GM12878 (cell line): ENCODE results near the gene ZNF80. TPM values are rescaled to one million over a fixed set of nuclear protein-coding genes. Genes with fewer than 3 reads are reported as not detected.

Experiments used
- ATAC-seq: fragments of 200-7000 bp; cut with Tn5 transposase; 3 replicates; pipeline ENCODE4 v1.9.1; 2020; ENCODE audit warnings: mild to moderate bottlenecking, moderate library complexity
- BruUV-seq: library from RNA; stranded (reverse); fragments of 400-500 nt; replicated peaks from 2 replicates; lab custom pipeline; 2021; lab: Mats Ljungman, UMichigan
- CTCF ChIA-PET: fragments of 300-600 bp; sonication (Branson Sonifier 250); formaldehyde crosslinking; extraction: SDS; loops from one replicate; lab custom pipeline; 2021; ENCODE audit warnings: inconsistent platforms; lab: Yijun Ruan, JAX
- POLR2A ChIA-PET: fragments of 350-600 bp; formaldehyde crosslinking; extraction: SDS; loops from one replicate; lab custom pipeline; 2021; ENCODE audit warnings: inconsistent platforms; lab: Charles Lee
- RAD21 ChIA-PET: fragments of 300-600 bp; sonication (Branson Sonifier 250); formaldehyde crosslinking; loops from one replicate; lab custom pipeline; 2023; ENCODE audit warnings: antibody characterized with exemption; ENCODE audit not compliant: unreplicated experiment; lab: Charles Lee
- SMC1A ChIA-PET: fragments of 300-600 bp; sonication (Branson Sonifier 250); formaldehyde crosslinking; loops from one replicate; lab custom pipeline; 2023; ENCODE audit not compliant: unreplicated experiment, uncharacterized antibody; lab: Charles Lee
- DNase-seq: peaks from one replicate; pipeline ENCODE4 v3.0.0-alpha.2; 2011; ENCODE audit warnings: low read depth, low spot score
- FAIRE-seq: peaks from 3 replicates; lab custom pipeline; 2011; peaks lifted over from hg19 to GRCh38; lab: Jason Lieb, UNC
- H2AFZ ChIP-seq: 2 replicates; pipeline ENCODE4 v1.6.0; 2011; ENCODE audit warnings: low read depth, low read length, control low read depth; ENCODE audit not compliant: control insufficient read depth
- H3K27ac ChIP-seq: 2 replicates; pipeline ENCODE4 v1.5.1; 2011; ENCODE audit warnings: control low read depth; ENCODE audit not compliant: control insufficient read depth, insufficient read depth
- H3K27me3 ChIP-seq, 2 experiments: replicated peaks in 1 of 2; 2 replicates each; pipeline versions ENCODE4 v1.6.0 to v1.6.1; 2011; ENCODE audit warnings: low read length in 1 of 2; ENCODE audit not compliant: control insufficient read depth in 2 of 2, insufficient read depth in 2 of 2
- H3K36me3 ChIP-seq, 2 experiments: 2 replicates each; pipeline ENCODE4 v1.5.1; 2011; ENCODE audit warnings: low read length in 1 of 2; ENCODE audit not compliant: control insufficient read depth in 2 of 2, insufficient read depth in 2 of 2
- H3K4me1 ChIP-seq: 2 replicates; pipeline ENCODE4 v1.6.1; 2011; ENCODE audit warnings: mild to moderate bottlenecking, low read length, moderate library complexity, mixed read lengths; ENCODE audit not compliant: control insufficient read depth, insufficient read depth
- H3K4me2 ChIP-seq: 2 replicates; pipeline ENCODE4 v1.6.0; 2011; ENCODE audit warnings: control low read depth; ENCODE audit not compliant: control insufficient read depth, insufficient read depth
- H3K4me3 ChIP-seq: fragments of 200-600 bp; sonication (generic); 2 replicates; pipeline ENCODE4 v1.5.1; 2016
- H3K79me2 ChIP-seq: 2 replicates; pipeline ENCODE4 v1.6.0; 2011; ENCODE audit warnings: low read length; ENCODE audit not compliant: control insufficient read depth, insufficient read depth
- H3K9ac ChIP-seq: 2 replicates; pipeline ENCODE4 v1.8.0; 2011; ENCODE audit warnings: low read length, control low read depth, mixed read lengths; ENCODE audit not compliant: control insufficient read depth, insufficient read depth
- H3K9me3 ChIP-seq: replicated peaks from 3 replicates; pipeline ENCODE4 v1.5.1; 2011; ENCODE audit warnings: mild to moderate bottlenecking, low read length; ENCODE audit not compliant: control insufficient read depth, insufficient read depth
- H4K20me1 ChIP-seq: 2 replicates; pipeline ENCODE4 v1.6.0; 2011; ENCODE audit not compliant: control insufficient read depth, insufficient read depth
- BACH1 ChIP-seq: fragments of 450-650 bp; IDR thresholded peaks from 2 replicates; pipeline ENCODE4 v1.6.1; 2017; ENCODE audit warnings: mild to moderate bottlenecking, borderline replicate concordance
- ESRRA ChIP-seq: IDR thresholded peaks from 2 replicates; pipeline ENCODE4 v1.6.1; 2012; ENCODE audit warnings: mild to moderate bottlenecking, low read length, improper control_type of control experiment
- JUND ChIP-seq: IDR thresholded peaks from 2 replicates; pipeline ENCODE4 v1.6.1; 2012; ENCODE audit warnings: low read depth, mild to moderate bottlenecking, low read length, improper control_type of control experiment, moderate library complexity
- PML ChIP-seq: IDR thresholded peaks from 2 replicates; pipeline ENCODE4 v1.6.1; 2012; ENCODE audit warnings: low read length, inconsistent platforms
- POLR2AphosphoS5 ChIP-seq: IDR thresholded peaks from 2 replicates; pipeline ENCODE4 v1.6.1; 2011; ENCODE audit warnings: mild to moderate bottlenecking, low read length, inconsistent platforms
- SMARCA5 ChIP-seq: fragments of 450-650 bp; IDR thresholded peaks from 2 replicates; pipeline ENCODE4 v1.6.1; 2017; ENCODE audit warnings: mild to moderate bottlenecking
- SPI1 ChIP-seq: IDR thresholded peaks from 2 replicates; pipeline ENCODE4 v1.6.1; 2011; ENCODE audit warnings: low read depth, mild to moderate bottlenecking, low read length, moderate library complexity, borderline replicate concordance; ENCODE audit not compliant: insufficient read depth
- SREBF1 ChIP-seq: IDR thresholded peaks from 2 replicates; pipeline ENCODE4 v1.6.1; 2012; ENCODE audit warnings: mild to moderate bottlenecking, low read length
- TARDBP ChIP-seq: IDR thresholded peaks from 2 replicates; pipeline ENCODE4 v1.6.1; 2016; ENCODE audit warnings: borderline replicate concordance
- USF1 ChIP-seq: IDR thresholded peaks from 2 replicates; pipeline ENCODE4 v1.6.1; 2011; ENCODE audit warnings: borderline replicate concordance, low read depth, mild to moderate bottlenecking, moderate library complexity, mixed read lengths, low read length; ENCODE audit not compliant: insufficient read depth; ENCODE audit errors: extremely low read length
- WGBS: methylation state at CpG from one replicate; pipeline ENCODE4 v1.1.6; 2016; ENCODE audit warnings: low lambda C conversion rate; ENCODE audit not compliant: insufficient replicate concordance, insufficient coverage; ENCODE audit errors: missing lambda C conversion rate; 5-methylcytosine and 5-hydroxymethylcytosine counted together
- in situ Hi-C: fragments of 300-500 bp; cut with MboI; formaldehyde crosslinking; loops from 9 replicates; pipeline ENCODE4 v1.14.3; 2018; ENCODE audit warnings: mixed read lengths
- intact Hi-C: fragments of 100-400 bp; cut with micrococcal nuclease; formaldehyde crosslinking; loops from one replicate; pipeline ENCODE4 v1.14.2; 2022; ENCODE audit not compliant: unreplicated experiment
- polyA plus RNA-seq, 11 experiments: library from polyadenylated mRNA; depleted of rRNA in 4 of 11; unstranded in 6 of 11; stranded (reverse) in 5 of 11; fragments of >200 nt; fragmentation: Nextera tagmentation in 4 of 11; fragmentation: Illumina TruSeq in 1 of 11; extraction: Ambion mirVana in 4 of 11; extraction: Trizol in 1 of 11; gene quantifications; 1 replicate in 1 of 11; 2 replicates in 10 of 11; pipeline versions ENCODE4 v1.2.1 to v1.2.3, GENCODE V29; 2011 to 2016; ENCODE audit warnings: inconsistent platforms in 2 of 11, missing spikeins in 2 of 11, low read depth in 1 of 11
- total RNA-seq, 4 experiments: library from RNA; depleted of rRNA in 3 of 4; stranded (reverse); fragments of >200 nt in 3 of 4; fragmentation: Illumina TruSeq in 1 of 4; extraction: Trizol in 1 of 4; gene quantifications; 2 replicates each; pipeline versions ENCODE4 v1.2.1 to v1.2.3, GENCODE V29; 2013 to 2021
- TF ChIP-seq, protein P1 (sequence below): IDR thresholded peaks from 2 replicates; pipeline ENCODE4 v1.6.1; 2011; ENCODE audit warnings: borderline replicate concordance, low read depth, mild to moderate bottlenecking, moderate library complexity, low read length; ENCODE audit not compliant: insufficient read depth, poor library complexity, severe bottlenecking
- TF ChIP-seq, protein P2 (sequence below): fragments of 450-650 bp; IDR thresholded peaks from 2 replicates; pipeline ENCODE4 v1.6.1; 2016; ENCODE audit warnings: mild to moderate bottlenecking

Gene ZNF80
- total and polyA plus RNA-seq, 10 of the 15 experiments (the other 5 are each of a cell fraction or from before 2014, with no cell fraction given) = not detected

DNA sequence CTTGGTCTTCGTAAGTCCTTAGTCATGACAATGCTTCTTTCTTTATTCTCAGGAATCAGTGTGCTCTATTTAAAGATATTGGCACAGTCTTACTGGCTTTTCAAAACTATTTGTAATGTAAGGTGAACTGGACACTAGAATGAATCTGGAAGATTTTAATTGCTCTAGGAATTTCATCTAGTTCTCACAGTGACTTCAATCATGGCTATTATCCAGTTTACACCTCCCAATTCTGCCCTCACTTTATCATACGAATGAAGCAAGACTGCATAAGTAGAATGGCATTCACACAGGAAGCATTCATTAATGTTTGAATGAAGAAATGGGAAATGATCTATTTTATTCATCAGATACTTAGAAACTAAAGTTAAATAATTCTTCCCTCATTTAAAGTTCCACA lies 31.8 kb downstream of the ZNF80 start:
- no peak overlapping the region for H3K9ac ChIP-seq
- no peaks in the 10 kb centered on the region for H3K9me3 ChIP-seq
- peaks cover 6% of the 10 kb centered on the region for H3K4me1 ChIP-seq
- H3K79me2 ChIP-seq = no peaks in the 10 kb centered on the region
- intact Hi-C loops (no loop called here), in situ Hi-C loops (no loop called here)
- ChIA-PET POLR2A (no interaction called here), RAD21 (no interaction called here), SMC1A (interaction anchor here (0.7 to 2.7 kb wide), 3 partner anchors 11 to 43 kb away, joined by 3 to 9 read pairs (median 3); no protein-coding TSS in a partner anchor), CTCF (interaction anchor here (1.1 to 1.7 kb wide), 3 partner anchors 9 to 213 kb away, joined by 3 to 5 read pairs (median 3); no protein-coding TSS in a partner anchor)
- no peaks in the 10 kb centered on the region; a peak in 2 of 4 replicates for H3K27me3 ChIP-seq
- DNase-seq (no peak), FAIRE-seq (no peak), ATAC-seq (no peak)
- no peak overlapping the region for H3K4me2 ChIP-seq
- H3K4me3 ChIP-seq = no peak overlapping the region
- no peak overlapping the region for H3K27ac ChIP-seq
- no peaks in the 10 kb centered on the region for H4K20me1 ChIP-seq
- 23% methylated on average over 2 of the region's 2 CpGs for WGBS
- H2AFZ ChIP-seq = no peak overlapping the region
- BruUV-seq = no TSS peak
- no peaks in the 10 kb centered on the region for H3K36me3 ChIP-seq
- no peak for TF ChIP-seq BACH1
- TF ChIP-seq POLR2AphosphoS5 = no peak
- TF ChIP-seq TARDBP = no peak
- no peak for TF ChIP-seq SREBF1
- no peak for TF ChIP-seq ESRRA

DNA sequence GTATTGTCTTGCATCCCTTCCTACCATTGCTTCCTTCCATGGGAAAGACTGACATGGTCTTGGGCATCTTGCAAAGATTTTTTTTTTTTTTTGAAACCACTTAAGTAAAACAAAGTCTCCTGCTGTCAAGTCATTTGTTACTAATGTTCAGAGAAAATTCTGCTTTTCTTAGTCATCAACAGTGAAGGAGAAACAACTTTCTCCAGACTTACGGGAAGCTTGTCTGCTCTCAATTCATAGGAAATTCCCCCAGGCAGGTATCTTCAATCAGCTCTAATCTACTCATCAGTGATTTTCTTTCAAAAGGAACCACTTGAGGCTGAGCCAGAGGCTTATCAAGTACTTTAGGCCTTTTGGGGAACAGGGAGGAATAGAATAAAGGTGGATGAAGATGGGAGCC lies 42.6 kb downstream of the ZNF80 start:
- ChIA-PET RAD21 (no interaction called here), CTCF (interaction anchor here (1.6 kb wide), 1 partner anchor 54 kb away, joined by 4 read pairs; no protein-coding TSS in a partner anchor), SMC1A (interaction anchor here (1.1 to 3.0 kb wide), 3 partner anchors 11 to 271 kb away, joined by 3 to 9 read pairs (median 4); no protein-coding TSS in a partner anchor), POLR2A (no interaction called here)
- 95% methylated on average over 1 of the region's 1 CpG for WGBS
- DNase-seq (no peak), ATAC-seq (no peak), FAIRE-seq (no peak)
- in situ Hi-C loops (no loop called here), intact Hi-C loops (no loop called here)
- Histone ChIP-seq H3K9me3 (no peaks in the 10 kb centered on the region), H3K4me3 (no peak overlapping the region), H4K20me1 (no peaks in the 10 kb centered on the region), H3K4me1 (no peaks in the 10 kb centered on the region), H3K79me2 (no peaks in the 10 kb centered on the region), H2AFZ (no peak overlapping the region), H3K9ac (no peak overlapping the region), H3K27me3 (peaks cover 0 to 2% of the 10 kb centered on the region in 2 experiments; a peak in 2 of 4 replicates), H3K4me2 (no peak overlapping the region), H3K27ac (no peak overlapping the region), H3K36me3 (no peaks in the 10 kb centered on the region)
- no TSS peak for BruUV-seq
- TF ChIP-seq SREBF1 (no peak), SMARCA5 (no peak), SPI1 (no peak), BACH1 (no peak), JUND (no peak), USF1 (no peak), PML (no peak)
- TF ChIP-seq, protein P1, sequence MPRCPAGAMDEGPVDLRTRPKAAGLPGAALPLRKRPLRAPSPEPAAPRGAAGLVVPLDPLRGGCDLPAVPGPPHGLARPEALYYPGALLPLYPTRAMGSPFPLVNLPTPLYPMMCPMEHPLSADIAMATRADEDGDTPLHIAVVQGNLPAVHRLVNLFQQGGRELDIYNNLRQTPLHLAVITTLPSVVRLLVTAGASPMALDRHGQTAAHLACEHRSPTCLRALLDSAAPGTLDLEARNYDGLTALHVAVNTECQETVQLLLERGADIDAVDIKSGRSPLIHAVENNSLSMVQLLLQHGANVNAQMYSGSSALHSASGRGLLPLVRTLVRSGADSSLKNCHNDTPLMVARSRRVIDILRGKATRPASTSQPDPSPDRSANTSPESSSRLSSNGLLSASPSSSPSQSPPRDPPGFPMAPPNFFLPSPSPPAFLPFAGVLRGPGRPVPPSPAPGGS = no peak
- TF ChIP-seq, protein P2, sequence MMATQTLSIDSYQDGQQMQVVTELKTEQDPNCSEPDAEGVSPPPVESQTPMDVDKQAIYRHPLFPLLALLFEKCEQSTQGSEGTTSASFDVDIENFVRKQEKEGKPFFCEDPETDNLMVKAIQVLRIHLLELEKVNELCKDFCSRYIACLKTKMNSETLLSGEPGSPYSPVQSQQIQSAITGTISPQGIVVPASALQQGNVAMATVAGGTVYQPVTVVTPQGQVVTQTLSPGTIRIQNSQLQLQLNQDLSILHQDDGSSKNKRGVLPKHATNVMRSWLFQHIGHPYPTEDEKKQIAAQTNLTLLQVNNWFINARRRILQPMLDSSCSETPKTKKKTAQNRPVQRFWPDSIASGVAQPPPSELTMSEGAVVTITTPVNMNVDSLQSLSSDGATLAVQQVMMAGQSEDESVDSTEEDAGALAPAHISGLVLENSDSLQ = no peak
